ENCODE data around the gene PAPSS1. TPM values are rescaled to one million over a fixed set of nuclear protein-coding genes. Genes with fewer than 3 reads are reported as not detected.

Gene PAPSS1
- total and polyA plus RNA-seq, 7 donors = 20.6 to 30.0 (median 25.5) TPM

- TF ChIP-seq EP300 (IDR thresholded peaks at IDR 0.05) (no peak), POLR2AphosphoS5 (IDR thresholded peaks at IDR 0.05) (peak in 2 of 4 donors; percentile 21 to 38)
- WGBS, 2 donors = 87 to 95% methylated on average over 6 of the region's 6 CpGs
- Histone ChIP-seq H3K9me3 (no peaks in the 10 kb centered on the region), H3K4me3 (peak overlapping the region; percentile 1 to 32 (median 23)), H3K36me3 (no peaks in the 10 kb centered on the region), H3K4me1 (peaks cover 0 to 34% (median 17%) of the 10 kb centered on the region in 4 donors), H3K27ac (peak overlapping the region in 3 of 4 donors; percentile 67 to 70 (median 70)), H3K27me3 (no peaks in the 10 kb centered on the region)
- intact Hi-C loops (cut with DNase I) = no loop called here
- DNase-seq = peak; percentile 73
Observed at GRCh38 chr4:107631560-107631959, 88.5 kb downstream of the PAPSS1 start.

DNA sequence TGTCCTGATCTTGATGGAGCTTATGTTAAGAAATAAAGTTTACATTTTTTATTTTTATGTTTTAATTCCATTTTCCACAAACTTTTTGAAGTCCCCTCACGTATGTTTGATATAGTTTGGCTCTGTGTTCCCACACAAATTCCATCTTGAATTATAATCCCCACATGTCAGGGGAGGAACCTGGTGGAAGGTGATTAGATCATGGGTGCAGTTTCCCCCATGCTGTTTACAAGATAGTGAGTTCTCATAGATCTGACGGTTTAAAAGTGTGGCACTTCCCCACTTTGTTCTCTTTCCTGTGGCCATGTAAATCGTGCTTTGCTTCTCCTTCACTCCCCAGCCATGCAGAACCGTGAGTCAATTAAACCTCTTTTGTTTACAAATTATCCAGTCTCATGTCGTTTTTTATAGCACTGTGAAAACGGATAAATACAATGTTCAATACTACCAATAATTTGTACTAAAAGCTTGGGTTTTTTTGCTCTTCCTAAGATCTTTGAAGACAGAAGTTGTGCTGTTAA is 89.8 kb downstream of the PAPSS1 start:
- 63 to 74% methylated on average over 6 of the region's 6 CpGs for WGBS, 2 donors
- Histone ChIP-seq H3K36me3 (no peaks in the 10 kb centered on the region), H3K27me3 (no peaks in the 10 kb centered on the region), H3K4me3 (peak overlapping the region in 1 of 4 donors; percentile 32), H3K27ac (peak overlapping the region in 3 of 4 donors; percentile 67 to 70 (median 70)), H3K4me1 (peaks cover 0 to 34% (median 17%) of the 10 kb centered on the region in 4 donors), H3K9me3 (no peaks in the 10 kb centered on the region)
- DNase-seq = no peak
- intact Hi-C loops (cut with DNase I) = no loop called here
- no peak for TF ChIP-seq CTCF (IDR thresholded peaks at IDR 0.05)
- TF ChIP-seq POLR2A (IDR thresholded peaks at IDR 0.05) = no peak
- no peak for TF ChIP-seq POLR2AphosphoS5 (IDR thresholded peaks at IDR 0.05)
- no peak for TF ChIP-seq EP300 (IDR thresholded peaks at IDR 0.05)

GRCh38 chr4:107629318-107629717 is 90.7 kb downstream of the PAPSS1 start:
- TF ChIP-seq CTCF (IDR thresholded peaks at IDR 0.05) = no peak
- no peaks in the 10 kb centered on the region for H3K27me3 ChIP-seq
- intact Hi-C loops (cut with DNase I) = no loop called here
- H3K4me3 ChIP-seq = no peak overlapping the region
- peak overlapping the region in 3 of 4 donors; percentile 67 to 70 (median 70) for H3K27ac ChIP-seq
- DNase-seq = no peak
- H3K4me1 ChIP-seq = peaks cover 0 to 34% (median 17%) of the 10 kb centered on the region in 4 donors
- H3K36me3 ChIP-seq = no peaks in the 10 kb centered on the region
- WGBS, 2 donors = 54 to 62% methylated on average over 3 of the region's 3 CpGs
- no peaks in the 10 kb centered on the region for H3K9me3 ChIP-seq

GRCh38 chr4:107625391-107625902 is 94.6 kb downstream of the PAPSS1 start:
- H3K36me3 ChIP-seq = peaks cover 0 to 6% (median 0%) of the 10 kb centered on the region in 4 donors
- TF ChIP-seq CTCF (IDR thresholded peaks at IDR 0.05) (no peak), EP300 (IDR thresholded peaks at IDR 0.05) (no peak), POLR2A (IDR thresholded peaks at IDR 0.05) (no peak), POLR2AphosphoS5 (IDR thresholded peaks at IDR 0.05) (no peak)
- H3K4me3 ChIP-seq = no peak overlapping the region
- no peak overlapping the region for H3K27ac ChIP-seq
- peaks cover 0 to 25% (median 17%) of the 10 kb centered on the region in 4 donors for H3K4me1 ChIP-seq
- intact Hi-C loops (cut with DNase I) = no loop called here
- H3K27me3 ChIP-seq = no peaks in the 10 kb centered on the region
- H3K9me3 ChIP-seq = peaks cover 0 to 4% (median 0%) of the 10 kb centered on the region in 4 donors
- no peak for DNase-seq
- WGBS, 2 donors = 94 to 97% methylated on average over 4 of the region's 4 CpGs

DNA sequence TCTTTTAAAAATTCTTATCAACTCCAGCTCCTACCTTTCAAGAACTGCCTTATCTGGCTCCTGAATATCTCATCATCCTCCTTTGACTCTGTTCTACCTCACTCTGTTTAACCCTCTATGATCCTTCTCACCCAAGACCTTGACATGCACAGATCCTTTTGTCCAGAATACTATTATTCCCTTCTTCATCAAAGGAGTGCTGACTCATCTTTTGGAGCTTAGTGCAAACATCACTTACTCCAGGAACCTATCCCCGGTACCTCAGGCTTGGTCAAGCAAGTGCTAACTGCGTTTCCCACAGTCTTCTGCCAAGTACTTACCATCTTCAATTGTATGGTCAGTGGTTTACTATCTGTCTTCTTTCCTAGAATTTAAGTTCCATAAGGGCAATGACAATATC is 96.0 kb downstream of the PAPSS1 start:
- Histone ChIP-seq H3K4me3 (no peak overlapping the region), H3K9me3 (peaks cover 0 to 4% (median 0%) of the 10 kb centered on the region in 4 donors), H3K36me3 (peaks cover 0 to 6% (median 0%) of the 10 kb centered on the region in 4 donors), H3K27ac (no peak overlapping the region), H3K27me3 (no peaks in the 10 kb centered on the region), H3K4me1 (peaks cover 0 to 24% (median 10%) of the 10 kb centered on the region in 4 donors)
- no peak for TF ChIP-seq CTCF (IDR thresholded peaks at IDR 0.05)
- no peak for TF ChIP-seq POLR2AphosphoS5 (IDR thresholded peaks at IDR 0.05)
- no peak for TF ChIP-seq POLR2A (IDR thresholded peaks at IDR 0.05)
- no peak for TF ChIP-seq EP300 (IDR thresholded peaks at IDR 0.05)
- DNase-seq = no peak
- intact Hi-C loops (cut with DNase I) = no loop called here
- WGBS, 2 donors = 97 to 99% methylated on average over 2 of the region's 2 CpGs
